GM19193 (cell line): ENCODE results near the gene HOXD12.

Experiments used
- POLR2A ChIP-seq: IDR thresholded peaks from 4 replicates; pipeline ENCODE4 v1.6.1; 2011; ENCODE audit not compliant: insufficient read depth, insufficient read length; ENCODE audit errors: extremely low read depth

Gene HOXD12

DNA sequence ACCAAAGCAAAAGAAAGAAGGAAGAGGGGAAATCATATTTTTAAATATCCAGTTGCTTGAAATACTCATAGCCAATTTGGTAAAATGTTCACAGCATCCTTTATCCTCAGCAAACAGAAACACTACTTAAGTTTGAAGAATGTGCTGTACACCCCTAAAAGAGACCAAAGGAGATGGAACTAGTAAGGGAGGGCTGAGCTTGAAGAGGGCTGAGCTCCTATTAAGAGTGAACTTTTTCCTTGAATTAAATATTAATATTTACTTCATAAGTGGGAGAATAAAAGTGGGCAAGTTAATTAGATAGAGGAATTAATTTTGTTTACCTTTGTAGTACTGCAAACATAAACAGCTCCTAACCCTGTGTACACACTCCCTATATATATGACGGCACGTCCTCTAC is 22.8 kb upstream of the HOXD12 start:
- no peak for TF ChIP-seq POLR2A

DNA sequence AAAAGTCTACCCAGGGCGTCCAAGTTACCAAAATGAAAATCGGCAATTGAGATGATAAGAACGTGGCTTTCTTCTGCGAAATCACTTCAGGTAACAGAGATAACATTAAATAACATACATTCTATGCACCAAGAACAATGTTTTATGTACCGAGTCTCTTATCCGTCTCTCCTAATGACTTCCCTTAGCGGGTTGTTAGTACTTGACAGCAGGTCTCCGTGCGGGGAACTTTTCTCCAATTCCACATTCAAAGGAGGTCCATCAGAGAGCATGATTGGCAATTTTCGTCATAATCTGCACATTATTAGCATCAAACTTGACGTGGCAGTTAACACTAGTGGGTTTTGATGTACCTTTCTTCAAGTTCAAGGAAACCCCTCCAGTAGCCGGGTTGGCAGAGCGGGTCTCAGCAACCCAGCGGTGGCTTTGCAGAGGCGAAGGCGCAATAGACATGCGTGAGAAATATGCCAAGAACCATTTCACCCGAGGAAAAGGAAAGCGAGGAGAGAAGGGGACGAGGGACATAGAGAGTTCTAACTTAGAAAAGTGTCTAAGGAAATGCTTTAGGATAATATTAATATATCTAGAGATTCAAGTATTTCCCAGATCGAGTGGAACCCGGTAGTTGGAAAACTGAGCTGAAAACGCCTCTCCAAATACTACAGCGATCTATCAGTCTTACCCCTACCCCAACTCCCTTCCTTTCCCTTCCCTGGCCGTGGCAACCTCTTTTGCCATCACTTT is 20.9 kb upstream of the HOXD12 start:
- TF ChIP-seq POLR2A = no peak

DNA sequence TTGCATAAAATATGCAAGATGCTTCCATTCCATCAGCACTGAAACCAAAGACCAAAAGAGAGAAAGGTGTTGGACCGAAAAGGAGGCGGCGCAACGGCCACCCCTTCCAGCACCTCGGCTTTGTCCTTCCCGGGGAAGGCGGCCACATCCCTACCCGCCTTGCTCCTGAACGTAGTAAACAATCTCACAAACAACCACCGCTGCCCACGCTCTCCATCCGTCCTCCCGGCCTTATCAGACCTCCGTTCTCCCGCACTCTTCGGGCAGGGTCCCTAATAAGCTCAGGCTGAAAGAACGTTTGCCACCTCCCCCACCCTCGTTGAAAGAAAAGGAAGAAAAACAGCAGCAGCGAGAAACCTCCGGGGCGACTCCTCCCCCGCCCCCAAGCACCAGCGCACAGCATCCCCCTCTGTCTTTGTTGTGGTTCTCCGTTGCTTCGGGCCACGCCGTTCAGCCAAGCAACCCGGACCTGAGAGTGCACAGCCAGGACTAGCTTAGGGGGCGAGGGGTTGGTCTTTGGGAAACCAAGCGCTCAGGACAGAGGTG is 20.2 kb upstream of the HOXD12 start:
- no peak for TF ChIP-seq POLR2A

DNA sequence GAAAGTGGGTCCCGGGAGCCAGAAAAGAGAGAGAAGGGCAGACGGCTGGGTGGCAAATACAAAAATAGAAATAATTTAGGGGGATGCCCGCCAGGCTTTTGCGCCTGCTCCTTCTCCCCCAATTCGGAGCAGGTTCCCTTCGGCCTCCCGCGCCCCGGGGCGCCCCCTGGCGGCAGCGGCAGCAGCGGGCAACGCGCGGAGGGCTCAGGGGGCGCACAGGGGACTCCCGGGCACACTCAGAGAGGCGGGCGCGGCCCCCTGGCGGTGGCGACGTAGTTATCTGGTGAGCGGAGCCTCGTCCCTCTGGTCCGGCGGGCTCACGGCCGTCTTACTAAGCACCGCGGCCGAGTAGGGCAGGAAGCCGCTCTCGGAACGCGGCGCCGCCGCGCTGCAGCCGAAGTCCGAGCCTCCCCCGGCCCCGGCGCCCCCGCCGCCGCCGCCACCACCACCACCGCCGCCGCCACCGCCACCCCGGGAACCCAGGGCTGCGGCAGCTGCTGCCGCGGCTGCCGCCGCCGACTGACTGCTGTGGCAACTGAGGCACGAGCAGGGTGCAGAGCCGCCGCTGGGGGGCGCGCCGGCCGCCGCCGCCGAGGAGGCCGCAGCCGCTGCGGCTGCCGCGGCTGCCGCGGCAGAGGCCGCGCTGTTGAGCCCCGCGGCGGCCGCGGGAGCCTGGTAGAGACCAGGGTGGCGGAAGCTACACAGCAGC is 19.6 kb upstream of the HOXD12 start:
- TF ChIP-seq POLR2A = no peak

DNA sequence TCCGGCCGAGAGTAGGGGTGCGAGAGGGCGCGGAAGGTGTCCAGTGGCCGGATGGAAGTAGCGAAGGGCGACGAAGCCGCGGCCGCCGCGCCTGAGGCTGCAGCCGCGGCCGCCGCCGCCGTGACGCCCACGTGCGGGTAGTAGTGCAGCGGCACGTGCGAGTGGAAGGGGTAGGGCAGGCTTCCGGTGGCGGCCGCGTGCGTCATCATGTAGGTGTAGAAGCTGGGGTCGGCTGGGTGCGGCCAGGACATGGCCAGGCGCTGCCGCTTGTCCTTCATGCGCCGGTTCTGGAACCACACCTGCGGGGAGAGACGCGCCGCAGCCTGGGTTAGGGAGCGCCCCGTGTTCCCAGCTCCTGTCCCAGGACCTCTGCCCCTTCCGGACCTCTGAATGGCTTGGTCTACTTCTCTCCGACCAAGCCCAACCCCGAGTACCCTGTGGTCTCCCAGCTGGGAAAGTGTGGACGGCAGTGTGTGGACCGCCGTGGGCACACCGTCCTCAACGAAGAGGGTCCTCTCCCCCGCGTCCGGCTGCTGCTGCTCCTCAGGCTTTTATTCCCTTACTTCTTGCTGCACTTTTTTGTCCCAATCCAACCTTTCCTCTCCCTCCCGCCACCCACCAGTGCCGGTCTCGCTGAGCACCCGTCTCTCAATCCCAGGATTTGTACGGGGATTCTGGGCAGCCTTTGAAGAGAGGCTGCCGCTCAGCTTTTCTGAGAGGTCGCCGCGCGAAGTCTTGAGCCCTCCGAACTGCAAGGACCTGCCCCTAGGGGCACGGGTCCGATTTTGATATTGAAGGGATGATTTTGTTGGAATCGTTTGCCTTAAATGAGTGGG is 18.8 kb upstream of the HOXD12 start:
- no peak for TF ChIP-seq POLR2A

DNA sequence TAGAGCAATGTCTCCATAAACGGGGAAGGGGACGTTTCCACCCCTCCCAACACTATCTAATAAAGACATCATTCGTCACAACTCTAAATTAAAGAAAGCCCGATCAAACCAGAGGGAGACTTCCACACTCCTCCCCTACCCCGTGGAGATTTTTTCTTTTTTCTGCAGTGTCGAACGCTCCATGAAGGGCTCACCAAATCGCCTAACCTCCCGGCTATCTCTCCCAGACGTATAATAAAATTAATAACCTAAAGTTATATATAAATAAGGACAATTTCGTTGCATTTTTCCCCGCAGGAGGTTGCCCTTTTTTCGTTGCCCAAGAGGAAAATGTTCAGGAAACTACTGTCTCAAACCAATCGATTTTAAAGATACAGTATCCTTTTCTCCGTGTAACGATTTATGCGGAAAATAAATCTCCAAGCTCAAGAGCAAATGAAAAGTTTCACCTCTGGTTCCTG is 18.2 kb upstream of the HOXD12 start:
- no peak for TF ChIP-seq POLR2A

DNA sequence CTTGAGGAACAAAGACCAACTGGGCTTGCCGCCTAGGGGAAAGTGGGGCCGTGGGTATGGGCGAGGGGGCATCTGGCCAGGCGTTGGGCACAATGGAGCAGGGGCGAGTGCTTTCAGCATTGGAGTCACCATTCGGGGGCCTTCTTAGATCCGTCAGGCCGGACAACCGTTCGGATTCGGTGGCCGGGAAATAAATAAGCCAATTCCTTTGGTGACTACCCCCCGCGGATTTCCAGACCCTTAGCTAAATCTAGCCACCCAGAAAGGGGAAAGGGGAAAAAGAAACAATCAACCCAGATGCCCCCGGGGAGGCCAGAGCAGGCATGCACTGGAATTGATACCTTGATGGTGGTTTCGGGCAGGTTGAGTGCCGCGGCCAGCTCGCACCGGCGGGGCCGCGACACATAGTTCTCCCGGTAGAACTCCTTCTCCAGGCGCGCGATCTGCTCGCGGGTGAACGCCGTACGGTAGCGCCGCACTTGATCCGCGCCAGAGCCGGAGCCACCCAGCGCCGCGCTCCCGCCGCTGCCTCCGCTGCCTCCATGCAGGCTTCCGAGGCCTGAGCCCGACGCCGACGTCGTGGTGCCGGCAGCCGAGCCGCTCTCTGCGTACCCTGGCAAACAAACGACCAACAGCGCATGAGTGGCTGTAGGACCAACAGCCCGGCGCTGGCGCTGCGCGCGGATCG is 17.6 kb upstream of the HOXD12 start:
- TF ChIP-seq POLR2A = no peak

DNA sequence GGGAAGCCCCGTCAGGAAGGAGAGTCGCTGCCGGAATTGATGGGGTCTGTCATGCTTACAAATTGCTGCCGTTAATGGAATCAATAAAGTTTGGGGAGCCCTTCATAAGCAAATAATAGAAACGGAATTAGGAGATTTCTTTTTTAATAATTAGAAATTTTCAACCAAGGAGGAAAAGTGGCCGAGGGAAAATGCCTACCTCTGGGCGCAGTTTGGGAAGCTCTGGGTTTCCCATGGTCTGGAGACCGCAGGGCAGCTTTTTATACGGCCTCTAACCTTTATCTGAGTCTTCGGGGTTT is 17.1 kb upstream of the HOXD12 start:
- no peak for TF ChIP-seq POLR2A

DNA sequence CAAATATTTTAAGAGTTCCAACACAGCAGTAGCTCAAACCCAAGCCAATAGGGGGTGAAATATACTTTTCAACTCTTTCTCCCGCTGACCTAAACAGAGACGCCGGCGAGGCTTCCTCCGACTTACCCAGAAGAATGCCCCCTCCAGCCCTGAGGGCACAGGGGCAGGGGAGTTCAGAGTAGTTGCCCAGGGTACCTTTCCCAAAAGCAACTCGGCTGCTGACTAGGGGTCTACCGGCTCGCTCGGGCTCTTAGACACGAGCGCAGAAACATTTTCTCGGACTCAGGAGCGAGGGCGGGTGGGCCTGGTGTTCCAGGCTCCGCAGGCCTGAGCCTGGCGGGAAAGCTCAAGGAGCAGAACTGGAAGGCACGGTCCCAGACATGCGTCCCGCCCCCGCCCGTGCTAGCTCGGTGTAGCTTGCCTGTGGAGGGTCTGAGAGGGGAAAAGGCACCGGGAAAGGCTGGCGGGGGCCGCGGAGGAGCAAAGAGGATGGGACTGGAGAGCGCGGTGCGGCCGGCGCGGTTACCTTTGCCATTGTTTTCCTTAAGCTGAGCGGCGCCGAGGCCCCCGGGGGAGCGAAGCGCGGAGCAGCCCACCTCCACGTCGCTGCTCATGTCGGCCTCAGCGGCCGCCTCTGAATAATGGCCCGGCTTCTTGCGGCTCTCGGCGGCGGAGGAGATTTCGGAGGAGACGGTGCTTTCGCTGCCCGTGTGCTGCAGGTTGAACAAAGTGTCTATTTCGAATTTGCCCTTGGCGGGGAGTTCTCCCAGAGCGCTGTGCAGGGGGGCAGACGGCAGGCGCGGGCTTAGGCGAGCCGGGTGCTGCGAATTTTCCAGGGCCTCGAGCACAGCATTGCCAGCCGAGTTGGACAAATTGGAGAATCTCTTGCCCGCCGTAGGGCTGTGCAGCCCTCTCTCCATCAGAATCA is 16.5 kb upstream of the HOXD12 start:
- TF ChIP-seq POLR2A = no peak

DNA sequence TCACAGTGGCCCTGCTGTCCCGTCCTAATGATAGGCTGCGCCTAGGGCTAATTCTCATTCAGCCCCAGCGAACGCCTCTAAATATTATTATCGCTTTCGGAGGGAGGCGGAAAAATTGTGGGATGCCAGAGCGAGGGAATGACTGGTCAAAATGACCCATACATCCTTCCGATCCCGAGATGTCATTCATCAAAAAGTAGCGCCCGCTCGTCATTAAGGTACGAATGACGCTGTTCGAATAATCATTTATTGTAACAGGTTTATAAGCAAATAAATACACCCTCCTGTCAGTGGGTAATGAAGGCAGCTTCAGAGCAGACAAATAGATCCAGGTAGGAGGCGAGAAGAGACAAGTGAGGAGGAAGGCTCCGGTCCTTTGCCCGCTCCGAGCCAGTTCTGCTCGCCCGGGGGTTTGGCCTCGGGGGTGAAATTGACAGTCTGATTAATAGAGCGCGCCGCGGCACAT is 15.8 kb upstream of the HOXD12 start, which contains the start of gene EVX2:
Gene EVX2, minus strand, starts transcription at position 167 of the 466 bp plus-strand sequence. CDS start 186 bp downstream, outside the sequence.
- TF ChIP-seq POLR2A = no peak

DNA sequence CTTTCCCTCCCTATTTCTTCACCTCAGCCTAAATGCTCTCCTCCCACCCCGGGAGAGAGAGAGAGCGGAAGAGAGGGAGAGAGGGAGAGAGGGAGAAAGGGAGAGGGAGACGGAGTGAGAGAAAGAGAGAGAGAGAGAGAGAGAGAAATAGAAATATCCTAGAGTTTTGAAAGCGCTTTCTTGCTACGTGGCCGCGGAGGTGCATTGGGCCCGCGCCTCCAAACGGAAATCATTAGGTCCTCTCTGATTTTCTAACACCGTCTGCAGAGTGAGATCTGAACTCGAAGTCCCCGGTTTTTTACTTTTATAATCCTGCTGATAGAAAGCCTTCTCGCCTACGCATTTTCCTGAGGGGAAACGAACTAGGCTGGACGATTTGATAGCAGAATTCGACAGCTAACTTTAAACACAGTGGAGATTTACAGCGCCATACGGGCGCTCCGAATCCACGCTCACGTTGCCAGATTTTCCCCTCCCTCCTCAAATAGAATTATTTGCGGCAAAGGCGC is 14.9 kb upstream of the HOXD12 start:
- no peak for TF ChIP-seq POLR2A

DNA sequence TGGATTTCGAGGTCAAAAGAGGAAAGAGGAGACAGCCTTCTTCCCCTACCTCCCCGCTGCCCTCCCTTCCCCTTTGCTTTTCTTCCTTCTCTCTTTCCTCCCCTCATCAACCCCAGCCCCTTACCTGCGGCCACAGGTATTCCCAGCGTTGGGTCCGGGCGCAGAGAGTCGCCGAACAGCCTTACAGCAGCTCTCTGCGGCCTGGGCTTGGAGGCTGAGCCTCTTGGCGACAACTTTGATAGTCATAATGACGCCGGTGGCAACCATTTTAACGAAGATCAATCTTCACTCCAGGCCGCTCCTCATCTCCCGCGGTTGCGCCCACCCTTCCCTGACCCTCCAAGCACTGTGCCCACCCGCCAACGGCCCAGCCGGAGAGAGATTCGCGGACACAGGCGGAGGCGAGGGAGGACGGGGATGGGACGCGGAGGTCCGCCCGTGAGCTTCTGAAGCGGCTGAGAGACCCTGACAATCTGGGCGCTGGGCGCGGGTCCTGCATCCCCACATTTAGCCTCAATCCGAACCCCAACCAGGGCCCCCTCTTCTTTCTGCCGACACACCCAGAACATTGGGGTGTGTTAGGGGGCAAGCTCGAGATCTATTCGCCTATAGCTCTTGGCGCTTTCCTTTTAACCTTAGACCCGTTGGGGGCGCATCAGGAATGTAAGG is 14.3 kb upstream of the HOXD12 start:
- TF ChIP-seq POLR2A = no peak

DNA sequence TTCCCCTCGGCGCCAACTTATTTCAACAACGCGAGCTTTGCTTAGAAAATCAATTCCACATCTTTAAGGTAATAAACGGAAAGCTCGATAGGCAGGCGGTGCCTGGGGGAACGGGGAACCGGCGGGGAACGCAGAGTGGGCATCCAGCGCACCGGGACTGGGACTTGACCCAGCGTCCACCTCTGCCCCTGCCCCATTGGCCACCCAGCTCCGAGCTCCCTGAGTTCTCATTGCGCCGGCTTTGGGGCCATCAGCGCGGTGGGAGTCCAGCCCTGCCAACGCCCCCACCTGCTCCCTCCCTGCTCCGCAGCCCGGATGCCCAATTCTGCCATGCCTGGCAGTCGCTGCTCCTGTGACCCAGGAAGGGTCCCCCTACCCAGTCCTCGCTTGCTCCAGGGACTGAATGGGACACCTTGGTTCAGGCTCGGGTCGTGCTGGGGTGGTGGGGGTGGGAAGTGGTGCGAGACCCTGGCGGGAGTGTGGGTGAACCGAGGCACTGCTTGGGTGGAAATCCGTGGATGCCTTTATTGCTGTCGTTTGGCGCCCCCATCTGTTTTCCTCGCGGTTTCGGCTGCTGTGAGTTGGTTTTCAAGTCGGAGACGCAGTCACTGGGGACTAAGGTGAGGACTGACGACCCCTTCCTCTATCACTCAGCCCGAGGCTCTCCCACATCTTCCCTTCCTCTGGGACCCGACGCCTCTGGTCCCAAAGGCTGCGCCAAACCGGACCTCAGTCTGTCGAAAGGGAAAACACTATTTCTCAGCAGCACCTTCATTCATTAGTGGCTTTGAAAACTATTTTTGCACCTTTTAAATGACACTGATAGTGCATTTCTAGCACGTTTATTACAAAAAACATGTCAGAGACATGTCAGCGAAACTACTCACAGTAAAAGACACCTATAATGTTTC is 13.5 kb upstream of the HOXD12 start:
- no peak for TF ChIP-seq POLR2A
